ENCODE data around the gene TNFSF10.

TNFSF10 gene

GRCh38 chr3:172516318-172517214 is 6.7 kb downstream of the TNFSF10 start:
- DNase-seq (ENCODE audit: low read depth), result no peak

GRCh38 chr3:172515130-172515918 is 7.9 kb downstream of the TNFSF10 start:
- no peak for DNase-seq (ENCODE audit: low read depth)

- DNase-seq (ENCODE audit: low read depth), result no peak
Measured at GRCh38 chr3:172514678-172515077, 8.6 kb downstream of the TNFSF10 start.

GRCh38 chr3:172513488-172513887 is 9.7 kb downstream of the TNFSF10 start:
- DNase-seq (ENCODE audit: low read depth), result no peak

- DNase-seq (ENCODE audit: low read depth), result peak; percentile 77
Measured at GRCh38 chr3:172511783-172512762, 11.2 kb downstream of the TNFSF10 start.

- DNase-seq (ENCODE audit: low read depth), result no peak
Measured at GRCh38 chr3:172506094-172506493, 17.1 kb downstream of the TNFSF10 start.

- DNase-seq (ENCODE audit: low read depth), result no peak
Measured at GRCh38 chr3:172501540-172501939, 21.7 kb downstream of the TNFSF10 start.

GRCh38 chr3:172490198-172490669 is 33.0 kb downstream of the TNFSF10 start:
- peak; percentile 40 for DNase-seq (ENCODE audit: low read depth)

- no peak for DNase-seq (ENCODE audit: low read depth)
Measured at GRCh38 chr3:172478116-172478515, 45.1 kb downstream of the TNFSF10 start.

- no peak for DNase-seq (ENCODE audit: low read depth)
Measured at GRCh38 chr3:172476347-172476746, 46.9 kb downstream of the TNFSF10 start.

- no peak for DNase-seq (ENCODE audit: low read depth)
Measured at GRCh38 chr3:172475703-172476102, 47.5 kb downstream of the TNFSF10 start.

GRCh38 chr3:172471903-172472302 is 51.3 kb downstream of the TNFSF10 start:
- no peak for DNase-seq (ENCODE audit: low read depth)

- no peak for DNase-seq (ENCODE audit: low read depth)
Measured at GRCh38 chr3:172470588-172470987, 52.6 kb downstream of the TNFSF10 start.

GRCh38 chr3:172467170-172467824 is 55.9 kb downstream of the TNFSF10 start:
- DNase-seq (ENCODE audit: low read depth), result no peak

GRCh38 chr3:172466553-172467130 is 56.6 kb downstream of the TNFSF10 start:
- DNase-seq (ENCODE audit: low read depth), result no peak

GRCh38 chr3:172465281-172465680 is 57.9 kb downstream of the TNFSF10 start:
- no peak for DNase-seq (ENCODE audit: low read depth)

- DNase-seq (ENCODE audit: low read depth), result no peak
Measured at GRCh38 chr3:172464306-172464705, 58.9 kb downstream of the TNFSF10 start.

- DNase-seq (ENCODE audit: low read depth), result no peak
Measured at GRCh38 chr3:172461530-172462138, 61.6 kb downstream of the TNFSF10 start.

GRCh38 chr3:172456404-172456803 is 66.8 kb downstream of the TNFSF10 start:
- no peak for DNase-seq (ENCODE audit: low read depth)
